ENCODE measurements around the gene KCNJ5. TPM values are rescaled to one million over a fixed set of nuclear protein-coding genes. Genes with fewer than 3 reads are reported as not detected.
A peak's percentile ranks its signal among the peaks of the same experiment; 100 is the strongest.
"Not testable (repeated sequence)": the region's sequence is repeated elsewhere in the genome, so short reads cannot be mapped to it uniquely, and the experiment has no call there.

KCNJ5 gene
- total RNA-seq, 5 donors from 2014 or later (not counting 1 experiment from before 2014, with no cell fraction given): 0.07 to 0.13 (median 0.12) TPM; not detected in 2

DNA sequence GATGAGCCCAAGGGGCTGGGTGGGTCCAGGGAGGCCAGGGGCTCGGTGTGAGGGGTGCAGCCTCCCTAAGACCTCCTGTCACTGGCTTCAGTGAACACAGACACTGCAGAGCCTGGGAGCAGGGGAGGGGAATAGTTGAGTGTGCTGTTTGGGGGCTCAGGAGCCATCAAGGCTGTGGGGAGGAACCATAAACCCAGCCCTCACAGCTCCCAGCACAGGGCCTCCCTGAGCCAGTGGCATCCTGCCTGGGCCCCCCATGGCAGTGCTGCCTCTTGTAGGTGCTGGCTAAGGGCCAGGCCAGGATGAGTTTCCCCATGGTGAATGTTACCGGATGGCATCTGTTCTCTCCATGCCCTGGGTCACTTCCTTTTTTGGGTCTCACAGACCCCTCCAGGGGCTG lies 25.5 kb downstream of the KCNJ5 start:
- Mint-ChIP-seq H3K27me3 (peaks cover 20 to 49% of the 10 kb centered on the region in 2 donors), H3K27ac (no peak overlapping the region), H3K36me3 (no peaks in the 10 kb centered on the region), H3K4me3 (no peak overlapping the region), H3K4me1 (peaks cover 0 to 3% (median 0%) of the 10 kb centered on the region in 3 donors), H3K9me3 (no peaks in the 10 kb centered on the region)
- Histone ChIP-seq H3K27ac (ENCODE audit: low read length) (no peak overlapping the region), H3K27me3 (replicated peaks in 1 of 2; ENCODE audit: control insufficient read depth in 2 of 2, extremely low read depth in 1 of 2, insufficient read depth in 2 of 2, low read length in 1 of 2) (peaks cover 0 to 68% of the 10 kb centered on the region in 2 experiments), H3K9me3 (no peaks in the 10 kb centered on the region), H3K4me1 (ENCODE audit: control insufficient read depth in 1 of 2, extremely low read depth in 1 of 2, insufficient read depth in 2 of 2, low read length in 2 of 2) (no peaks in the 10 kb centered on the region), H3K4me3 (ENCODE audit: control insufficient read depth in 1 of 2, extremely low read depth in 1 of 2, low read length in 1 of 2) (no peak overlapping the region), H3K36me3 (ENCODE audit: control insufficient read depth in 2 of 2, extremely low read depth in 1 of 2, insufficient read depth in 1 of 2, low read length in 1 of 2) (no peaks in the 10 kb centered on the region)
- DNase-seq: no peak
- POLR2A ChIA-PET: no interaction called here
- ATAC-seq (replicated peaks in 1 of 4): no peak
- WGBS (ENCODE audit: insufficient coverage): no CpG with 5 or more reads among the region's 2 CpGs
- CTCF ChIA-PET: no interaction called here

DNA sequence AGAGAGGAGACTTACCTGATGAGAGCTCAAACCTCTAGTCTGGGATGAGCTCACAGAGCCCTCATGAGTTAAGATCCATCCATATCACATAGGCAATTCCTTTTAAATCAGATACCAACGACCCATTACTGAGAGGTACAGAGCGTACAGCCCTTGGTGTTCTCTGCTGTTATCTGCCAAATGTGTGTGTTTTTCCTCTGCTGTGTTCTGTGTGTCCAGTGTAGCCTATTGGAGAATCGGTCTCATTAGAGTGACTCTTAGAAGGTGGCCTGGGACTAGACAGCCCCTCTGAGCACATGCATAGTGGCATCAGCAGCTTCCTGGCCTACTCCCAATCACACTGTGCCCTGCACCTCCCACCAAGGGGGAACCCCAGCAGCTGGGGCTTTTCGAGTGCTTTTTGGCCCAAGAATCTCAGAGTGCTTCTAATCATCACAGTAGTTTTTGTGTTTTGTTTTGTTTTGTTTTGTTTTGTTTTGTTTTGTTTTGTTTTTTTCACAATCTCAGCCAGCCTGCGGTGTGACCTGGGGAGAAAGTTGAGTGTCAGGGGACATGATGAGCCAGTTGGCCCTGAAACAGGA lies 26.1 kb downstream of the KCNJ5 start:
- Histone ChIP-seq H3K27me3 (replicated peaks in 1 of 2; ENCODE audit: control insufficient read depth in 2 of 2, extremely low read depth in 1 of 2, insufficient read depth in 2 of 2, low read length in 1 of 2) (peaks cover 0 to 64% of the 10 kb centered on the region in 2 experiments), H3K27ac (ENCODE audit: low read length) (no peak overlapping the region), H3K36me3 (ENCODE audit: control insufficient read depth in 2 of 2, extremely low read depth in 1 of 2, insufficient read depth in 1 of 2, low read length in 1 of 2) (no peaks in the 10 kb centered on the region), H3K4me1 (ENCODE audit: control insufficient read depth in 1 of 2, extremely low read depth in 1 of 2, insufficient read depth in 2 of 2, low read length in 2 of 2) (no peaks in the 10 kb centered on the region), H3K4me3 (ENCODE audit: control insufficient read depth in 1 of 2, extremely low read depth in 1 of 2, low read length in 1 of 2) (no peak overlapping the region), H3K9me3 (no peaks in the 10 kb centered on the region)
- Mint-ChIP-seq H3K36me3 (no peaks in the 10 kb centered on the region), H3K9me3 (no peaks in the 10 kb centered on the region), H3K4me3 (no peak overlapping the region), H3K27me3 (peaks cover 20 to 46% of the 10 kb centered on the region in 2 donors), H3K27ac (no peak overlapping the region), H3K4me1 (peaks cover 0 to 3% (median 0%) of the 10 kb centered on the region in 3 donors)
- ATAC-seq (replicated peaks in 1 of 4) (no peak), DNase-seq (peak in 1 of 35 experiments; percentile 8)
- POLR2A ChIA-PET: no interaction called here
- CTCF ChIA-PET: no interaction called here
- 42% methylated on average over 1 of the region's 5 CpGs for WGBS (ENCODE audit: insufficient coverage)

DNA sequence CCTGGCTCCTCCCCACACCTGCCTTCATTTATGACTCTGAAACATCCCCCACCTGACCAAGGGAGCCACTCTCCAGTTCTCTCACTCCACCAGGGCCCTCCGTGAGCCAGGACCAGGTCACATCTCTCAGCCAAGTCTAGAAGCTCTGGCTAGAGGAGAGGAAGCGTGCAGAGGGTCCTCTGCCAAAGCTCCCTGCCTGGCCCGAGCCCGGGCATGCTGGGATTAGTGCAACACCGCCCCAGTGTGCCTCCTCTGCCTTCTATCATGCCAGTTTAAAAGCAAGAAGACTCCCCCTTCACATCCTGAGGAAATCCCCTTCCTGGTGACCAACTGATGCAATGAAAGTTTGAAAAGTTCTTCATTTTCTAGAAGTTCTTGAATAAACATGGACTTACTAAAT lies 28.1 kb downstream of the KCNJ5 start:
- 67% methylated on average over 1 of the region's 5 CpGs for WGBS (ENCODE audit: insufficient coverage)
- CTCF ChIA-PET: no interaction called here
- Mint-ChIP-seq H3K36me3 (no peaks in the 10 kb centered on the region), H3K4me3 (no peak overlapping the region), H3K27me3 (peaks cover 16 to 36% of the 10 kb centered on the region in 2 donors), H3K27ac (no peak overlapping the region), H3K4me1 (peaks cover 0 to 3% (median 0%) of the 10 kb centered on the region in 3 donors), H3K9me3 (no peaks in the 10 kb centered on the region)
- no peaks in the 10 kb centered on the region for H3K36me3 ChIP-seq (ENCODE audit: control insufficient read depth in 2 of 2, extremely low read depth in 1 of 2, insufficient read depth in 1 of 2, low read length in 1 of 2)
- no peak overlapping the region for H3K4me3 ChIP-seq (ENCODE audit: control insufficient read depth in 1 of 2, extremely low read depth in 1 of 2, low read length in 1 of 2)
- POLR2A ChIA-PET: no interaction called here
- H3K27ac ChIP-seq (ENCODE audit: low read length): no peak overlapping the region
- DNase-seq: no peak
- ATAC-seq (replicated peaks in 1 of 4): no peak
- peaks cover 0 to 48% of the 10 kb centered on the region in 2 experiments for H3K27me3 ChIP-seq (replicated peaks in 1 of 2; ENCODE audit: control insufficient read depth in 2 of 2, extremely low read depth in 1 of 2, insufficient read depth in 2 of 2, low read length in 1 of 2)
- H3K9me3 ChIP-seq: no peaks in the 10 kb centered on the region
- H3K4me1 ChIP-seq (ENCODE audit: control insufficient read depth in 1 of 2, extremely low read depth in 1 of 2, insufficient read depth in 2 of 2, low read length in 2 of 2): no peaks in the 10 kb centered on the region

DNA sequence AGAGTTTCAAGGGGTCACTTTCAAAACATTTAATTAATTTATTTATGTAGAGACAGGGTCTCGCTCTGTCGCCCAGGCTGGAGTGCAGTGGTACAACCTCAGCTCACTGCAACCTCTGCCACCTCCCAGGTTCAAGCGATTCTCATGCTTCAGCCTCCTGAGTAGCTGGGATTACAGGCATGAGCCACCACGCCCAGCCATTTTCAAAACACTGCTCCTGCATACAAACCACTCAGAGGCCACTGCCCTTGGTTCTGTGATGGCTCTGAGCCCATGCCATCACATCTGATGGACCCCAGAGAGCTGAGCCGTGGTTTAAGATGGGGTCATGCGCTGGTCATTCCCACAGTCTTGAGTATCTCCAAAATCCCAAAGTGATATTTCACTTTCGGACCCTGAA lies 28.5 kb downstream of the KCNJ5 start:
- H3K4me1 Mint-ChIP-seq; H3K36me3 ChIP-seq (ENCODE audit: control insufficient read depth in 2 of 2, extremely low read depth in 1 of 2, insufficient read depth in 1 of 2, low read length in 1 of 2); CTCF ChIA-PET; DNase-seq; H3K9me3 Mint-ChIP-seq; H3K27ac Mint-ChIP-seq; H3K4me3 ChIP-seq (ENCODE audit: control insufficient read depth in 1 of 2, extremely low read depth in 1 of 2, low read length in 1 of 2); H3K4me3 Mint-ChIP-seq; H3K9me3 ChIP-seq; POLR2A ChIA-PET; H3K27ac ChIP-seq (ENCODE audit: low read length); H3K4me1 ChIP-seq (ENCODE audit: control insufficient read depth in 1 of 2, extremely low read depth in 1 of 2, insufficient read depth in 2 of 2, low read length in 2 of 2); H3K36me3 Mint-ChIP-seq; ATAC-seq (replicated peaks in 1 of 4): not testable (repeated sequence)
- WGBS (ENCODE audit: insufficient coverage): 83% methylated on average over 6 of the region's 7 CpGs
- H3K27me3 ChIP-seq (replicated peaks in 1 of 2; ENCODE audit: control insufficient read depth in 2 of 2, extremely low read depth in 1 of 2, insufficient read depth in 2 of 2, low read length in 1 of 2): peaks cover 0 to 44% of the 10 kb centered on the region in 2 experiments
- H3K27me3 Mint-ChIP-seq: peaks cover 16 to 36% of the 10 kb centered on the region in 2 donors

DNA sequence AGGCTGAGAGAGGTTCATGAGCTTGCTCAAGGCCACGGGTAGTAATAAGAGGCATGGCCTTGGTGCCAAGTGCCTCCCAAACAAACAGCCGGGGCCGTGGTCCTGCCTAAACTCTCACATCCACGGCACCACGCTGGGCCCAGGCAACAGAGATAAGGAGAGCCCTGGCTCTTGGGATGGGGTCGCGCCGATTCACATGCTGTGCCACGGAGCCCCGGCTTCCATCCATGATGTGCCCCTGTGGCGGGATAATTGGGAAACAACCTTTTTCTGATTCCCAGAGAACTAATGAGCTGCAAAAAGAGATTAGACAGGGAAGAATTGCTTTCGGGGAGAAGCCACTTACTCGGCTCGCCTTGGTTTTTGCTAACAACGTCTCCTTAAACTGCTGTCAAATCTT lies 29.5 kb downstream of the KCNJ5 start:
- H3K9me3 ChIP-seq: no peaks in the 10 kb centered on the region
- POLR2A ChIA-PET: no interaction called here

DNA sequence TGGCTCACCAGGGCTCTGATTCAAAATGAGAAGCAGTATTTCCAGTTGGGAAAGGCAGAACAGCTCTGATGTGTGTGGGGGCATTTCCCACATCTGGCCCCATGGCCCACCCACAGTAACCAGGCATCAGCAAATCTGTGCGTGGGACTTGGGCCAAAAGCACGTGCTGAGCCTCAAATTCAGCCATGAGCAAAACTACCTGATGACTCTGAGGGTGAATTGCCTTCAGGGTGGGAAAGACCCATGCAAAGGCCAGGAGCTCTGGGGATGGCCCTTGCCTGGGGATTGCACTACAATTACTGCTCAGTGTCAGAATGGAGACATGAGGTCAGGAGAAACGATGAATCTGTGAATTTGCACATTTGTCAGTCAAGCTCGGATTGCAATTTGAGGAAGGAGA lies 30.6 kb downstream of the KCNJ5 start:
- 72% methylated on average over 3 of the region's 4 CpGs for WGBS (ENCODE audit: insufficient coverage)
- ATAC-seq (replicated peaks in 1 of 4) (no peak), DNase-seq (no peak)
- Histone ChIP-seq H3K27ac (ENCODE audit: low read length) (no peak overlapping the region), H3K36me3 (ENCODE audit: control insufficient read depth in 2 of 2, extremely low read depth in 1 of 2, insufficient read depth in 1 of 2, low read length in 1 of 2) (no peaks in the 10 kb centered on the region), H3K27me3 (replicated peaks in 1 of 2; ENCODE audit: control insufficient read depth in 2 of 2, extremely low read depth in 1 of 2, insufficient read depth in 2 of 2, low read length in 1 of 2) (peaks cover 0 to 39% of the 10 kb centered on the region in 2 experiments), H3K4me1 (ENCODE audit: control insufficient read depth in 1 of 2, extremely low read depth in 1 of 2, insufficient read depth in 2 of 2, low read length in 2 of 2) (no peaks in the 10 kb centered on the region), H3K9me3 (no peaks in the 10 kb centered on the region), H3K4me3 (ENCODE audit: control insufficient read depth in 1 of 2, extremely low read depth in 1 of 2, low read length in 1 of 2) (no peak overlapping the region)
- ChIA-PET CTCF (no interaction called here), POLR2A (no interaction called here)
- no peak overlapping the region for H3K4me3 Mint-ChIP-seq
- H3K27me3 Mint-ChIP-seq: peaks cover 11 to 25% of the 10 kb centered on the region in 2 donors
- no peak overlapping the region for H3K27ac Mint-ChIP-seq
- peaks cover 0 to 3% (median 0%) of the 10 kb centered on the region in 3 donors for H3K4me1 Mint-ChIP-seq
- no peaks in the 10 kb centered on the region for H3K9me3 Mint-ChIP-seq
- no peaks in the 10 kb centered on the region for H3K36me3 Mint-ChIP-seq

More for the DNA sequence above, 29.5 kb downstream of the KCNJ5 start:
- no peak for DNase-seq
- Histone ChIP-seq H3K36me3 (ENCODE audit: control insufficient read depth in 2 of 2, extremely low read depth in 1 of 2, insufficient read depth in 1 of 2, low read length in 1 of 2) (no peaks in the 10 kb centered on the region), H3K4me1 (ENCODE audit: control insufficient read depth in 1 of 2, extremely low read depth in 1 of 2, insufficient read depth in 2 of 2, low read length in 2 of 2) (no peaks in the 10 kb centered on the region), H3K27me3 (replicated peaks in 1 of 2; ENCODE audit: control insufficient read depth in 2 of 2, extremely low read depth in 1 of 2, insufficient read depth in 2 of 2, low read length in 1 of 2) (peaks cover 0 to 40% of the 10 kb centered on the region in 2 experiments), H3K27ac (ENCODE audit: low read length) (no peak overlapping the region), H3K4me3 (ENCODE audit: control insufficient read depth in 1 of 2, extremely low read depth in 1 of 2, low read length in 1 of 2) (no peak overlapping the region)
- Mint-ChIP-seq H3K27me3 (peaks cover 11 to 32% of the 10 kb centered on the region in 2 donors), H3K4me1 (peaks cover 0 to 3% (median 0%) of the 10 kb centered on the region in 3 donors), H3K27ac (no peak overlapping the region), H3K9me3 (no peaks in the 10 kb centered on the region), H3K36me3 (no peaks in the 10 kb centered on the region), H3K4me3 (no peak overlapping the region)
- CTCF ChIA-PET: no interaction called here
- WGBS (ENCODE audit: insufficient coverage): 98% methylated on average over 10 of the region's 15 CpGs
- ATAC-seq (replicated peaks in 1 of 4): no peak

DNA sequence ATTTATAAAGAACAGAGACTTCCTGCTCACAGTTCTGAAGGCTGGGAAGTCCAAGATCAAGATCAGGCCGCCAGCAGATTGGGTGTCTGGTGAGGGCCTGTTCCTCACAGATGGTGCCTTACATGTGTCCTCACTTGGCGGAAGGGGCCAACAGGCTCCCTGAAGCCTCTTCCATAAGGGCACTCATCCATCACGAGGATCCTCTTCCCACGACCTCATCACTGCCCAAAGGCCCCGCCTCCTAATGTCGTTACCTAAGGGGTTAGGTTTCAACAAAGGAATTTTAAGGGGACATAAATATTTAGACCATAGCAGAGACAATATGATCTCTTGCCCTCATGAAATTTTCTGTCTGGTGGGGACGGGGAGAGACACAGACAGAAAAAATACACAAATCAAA lies 32.9 kb downstream of the KCNJ5 start:
- ChIA-PET POLR2A (no interaction called here), CTCF (no interaction called here)
- DNase-seq (no peak), ATAC-seq (replicated peaks in 1 of 4) (no peak)
- H3K4me3 ChIP-seq (ENCODE audit: control insufficient read depth in 1 of 2, extremely low read depth in 1 of 2, low read length in 1 of 2): no peak overlapping the region
- Mint-ChIP-seq H3K4me3 (no peak overlapping the region), H3K9me3 (no peaks in the 10 kb centered on the region), H3K36me3 (no peaks in the 10 kb centered on the region), H3K27me3 (peaks cover 7 to 17% of the 10 kb centered on the region in 2 donors), H3K27ac (no peak overlapping the region), H3K4me1 (peaks cover 10 to 13% (median 12%) of the 10 kb centered on the region in 3 donors)
- no peak overlapping the region for H3K27ac ChIP-seq (ENCODE audit: low read length)
- no peaks in the 10 kb centered on the region for H3K4me1 ChIP-seq (ENCODE audit: control insufficient read depth in 1 of 2, extremely low read depth in 1 of 2, insufficient read depth in 2 of 2, low read length in 2 of 2)
- no peaks in the 10 kb centered on the region for H3K36me3 ChIP-seq (ENCODE audit: control insufficient read depth in 2 of 2, extremely low read depth in 1 of 2, insufficient read depth in 1 of 2, low read length in 1 of 2)
- H3K27me3 ChIP-seq (replicated peaks in 1 of 2; ENCODE audit: control insufficient read depth in 2 of 2, extremely low read depth in 1 of 2, insufficient read depth in 2 of 2, low read length in 1 of 2): peaks cover 0 to 27% of the 10 kb centered on the region in 2 experiments
- WGBS (ENCODE audit: insufficient coverage): 67% methylated on average over 1 of the region's 7 CpGs
- no peaks in the 10 kb centered on the region for H3K9me3 ChIP-seq
